Pons (tissue), 1 donor: ENCODE results near the gene PER3.

Source experiments
- DNase-seq: peaks from one replicate; pipeline ENCODE4 v3.0.0-alpha.2; 2016; ENCODE audit warnings: low spot score

The PER3 gene

GRCh38 chr1:7873801-7874795 is 90.0 kb downstream of the PER3 start:
- no peak for DNase-seq

- no peak for DNase-seq
Observed at GRCh38 chr1:7878027-7878426, 93.9 kb downstream of the PER3 start.

DNA sequence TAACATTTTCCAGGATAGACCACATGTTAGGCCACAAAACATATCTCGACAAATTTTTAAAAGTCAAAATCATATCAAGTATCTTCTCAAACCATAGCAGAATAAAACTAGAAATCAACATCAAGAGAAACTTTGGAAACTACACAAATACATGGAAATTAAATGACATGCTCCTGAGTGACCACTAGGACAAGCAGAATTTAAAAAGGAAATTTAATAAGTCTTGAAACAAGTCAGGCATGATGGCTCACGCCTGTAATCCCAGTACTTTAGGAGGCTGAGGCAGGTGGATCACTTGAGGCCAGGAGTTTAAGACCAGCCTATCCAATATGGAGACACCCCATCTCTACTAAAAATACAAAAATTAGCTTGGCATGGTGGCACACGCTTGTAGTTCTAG is 95.1 kb downstream of the PER3 start:
- DNase-seq: no peak

- no peak for DNase-seq
Observed at GRCh38 chr1:7884757-7885156, 100.7 kb downstream of the PER3 start.

DNA sequence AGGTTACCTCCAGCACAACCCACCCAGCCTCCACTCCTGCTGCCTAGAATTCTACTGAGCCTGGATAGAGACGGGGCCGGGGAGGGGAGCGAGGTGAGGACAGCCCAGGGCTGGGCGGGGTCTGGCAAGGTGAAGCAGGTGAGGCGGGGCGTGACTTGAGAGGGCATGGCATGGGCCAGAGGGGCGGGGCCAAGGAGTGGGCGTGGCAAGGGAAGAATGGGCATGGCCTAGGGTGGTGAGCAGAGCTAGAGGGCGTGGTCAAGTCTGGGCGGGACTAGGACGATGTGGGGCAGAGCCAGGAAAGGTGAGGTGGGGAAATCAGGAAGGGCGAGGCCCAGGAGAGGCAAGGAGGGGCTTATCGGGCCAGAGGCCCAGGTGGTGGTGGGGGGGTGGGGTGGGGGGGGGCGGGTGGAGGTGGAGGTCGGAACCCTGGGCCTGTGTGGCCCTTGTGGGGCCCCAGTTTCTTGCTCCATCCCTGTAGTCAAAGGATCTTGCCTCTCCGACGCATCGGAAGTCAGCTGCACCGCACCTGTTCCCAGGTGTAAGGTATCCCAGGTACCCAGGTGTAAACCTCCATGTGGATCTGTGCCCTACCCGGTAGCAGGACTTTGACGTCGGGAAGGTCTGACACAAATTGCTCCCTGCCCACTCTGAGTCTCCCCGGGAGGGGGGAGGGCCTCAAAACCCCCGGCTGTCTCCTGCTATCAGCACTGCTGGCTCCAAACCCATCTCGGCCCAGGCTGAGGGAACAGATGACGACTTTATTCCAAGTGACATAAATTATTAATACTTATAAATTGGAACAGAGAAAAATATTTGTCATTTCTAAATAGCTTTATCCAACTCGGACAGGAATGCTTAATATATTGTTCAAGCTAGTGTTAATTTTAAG is 101.7 kb downstream of the PER3 start:
- DNase-seq: no peak

DNA sequence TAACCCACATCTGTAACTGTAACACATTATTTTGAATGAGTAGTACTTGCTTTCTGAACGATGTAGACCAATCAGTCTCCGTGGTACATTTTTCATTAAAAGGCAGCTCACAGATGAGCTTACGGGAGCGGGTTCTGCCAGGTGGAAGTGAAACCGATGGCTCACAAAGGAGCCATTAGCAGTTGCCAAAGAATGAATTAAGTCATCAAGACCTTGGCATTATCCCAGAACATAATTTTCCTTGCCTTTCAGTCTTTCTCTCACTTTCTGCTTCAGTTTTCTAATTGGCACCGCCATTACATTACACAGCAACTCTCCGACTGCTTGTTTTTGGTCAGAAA is 102.3 kb downstream of the PER3 start:
- peak; percentile 35 for DNase-seq

DNA sequence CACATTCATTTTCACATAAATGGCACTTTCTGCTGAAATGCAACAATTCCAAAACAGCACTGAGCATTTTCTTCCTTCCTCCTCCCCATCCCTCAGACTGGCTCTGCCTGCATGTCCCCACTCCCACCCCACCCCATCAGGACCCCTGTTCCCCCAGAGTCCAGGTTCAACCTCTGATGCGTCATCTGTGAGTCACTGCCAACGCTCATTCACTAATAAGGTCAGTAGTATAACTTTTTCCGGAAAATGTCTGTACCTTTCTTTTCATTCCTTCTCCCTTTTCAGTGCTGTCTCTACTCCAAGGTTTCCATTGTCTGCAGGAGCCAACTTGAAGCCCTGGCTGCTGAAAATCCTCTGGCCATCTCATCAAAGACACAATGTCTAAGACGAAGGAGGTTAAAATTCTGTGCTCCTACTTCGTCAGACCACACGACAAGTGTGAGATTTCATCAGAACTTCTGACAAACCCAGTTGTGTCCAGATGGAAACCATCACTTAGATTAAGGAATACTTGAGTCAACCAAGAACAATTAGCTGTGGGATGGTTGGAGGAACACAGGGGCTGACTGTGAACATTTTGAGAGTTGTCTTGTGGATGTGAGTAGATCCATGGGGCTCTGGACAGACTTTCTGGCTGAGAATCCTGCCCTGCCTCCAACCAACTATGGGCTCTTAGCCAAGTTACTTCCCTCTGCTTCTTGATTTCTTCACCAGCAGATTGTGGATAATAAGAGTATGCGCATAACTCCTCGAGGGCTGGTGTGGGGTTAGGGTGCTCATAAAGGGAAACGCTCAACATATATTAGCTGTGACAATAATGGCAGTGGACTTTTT is 104.4 kb downstream of the PER3 start:
- DNase-seq: no peak

DNA sequence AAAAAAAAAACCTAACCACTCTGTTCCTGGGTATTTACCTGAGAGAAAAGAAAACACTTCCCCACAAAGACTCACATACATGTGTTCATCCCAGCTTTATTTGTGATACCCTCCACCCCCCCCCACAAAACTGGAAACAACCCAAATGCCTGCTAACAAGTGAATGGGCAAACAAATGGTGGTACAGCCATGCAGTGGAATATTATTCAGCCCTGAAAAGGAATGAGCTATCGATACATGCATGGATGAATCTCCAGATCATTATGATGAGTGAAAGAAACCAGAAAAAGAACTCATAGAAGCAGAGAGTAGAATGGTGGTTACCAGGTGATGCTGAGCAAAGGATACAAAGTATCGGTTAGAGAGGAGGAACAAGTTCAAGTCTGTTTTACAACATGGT is 106.8 kb downstream of the PER3 start:
- no peak for DNase-seq

- no peak for DNase-seq
Observed at GRCh38 chr1:7891804-7892203, 107.7 kb downstream of the PER3 start.

- DNase-seq: no peak
Observed at GRCh38 chr1:7893529-7894180, 109.6 kb downstream of the PER3 start.
